HG03103 (cell line): ENCODE results near the gene CDH6.

ENCODE experiments used
- ATAC-seq: cut with Tn5 transposase; IDR thresholded peaks from one replicate; pipeline ENCODE4 v1.9.1; 2021; ENCODE audit warnings: low read depth; ENCODE audit not compliant: unreplicated experiment

The CDH6 gene

DNA sequence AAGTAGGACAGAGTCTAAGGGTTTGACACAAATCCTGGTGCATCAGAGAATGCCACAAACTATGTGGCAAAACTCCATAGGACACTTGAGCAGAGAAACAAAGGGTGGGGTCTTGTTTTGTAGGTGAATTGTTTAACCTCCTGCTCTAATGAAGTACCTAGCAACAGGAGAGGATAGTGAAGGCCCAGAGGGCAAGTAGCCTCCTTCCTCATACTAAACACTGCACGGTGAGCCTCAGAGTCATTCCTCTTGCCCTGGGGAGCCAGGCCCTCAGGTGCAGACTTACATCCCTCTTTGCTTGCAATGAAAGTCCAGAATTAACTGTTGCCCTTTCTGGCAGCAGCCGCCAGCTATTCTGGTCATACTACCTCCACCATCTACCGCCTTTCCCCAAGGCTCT lies 172.3 kb downstream of the CDH6 start:
- no peak for ATAC-seq

DNA sequence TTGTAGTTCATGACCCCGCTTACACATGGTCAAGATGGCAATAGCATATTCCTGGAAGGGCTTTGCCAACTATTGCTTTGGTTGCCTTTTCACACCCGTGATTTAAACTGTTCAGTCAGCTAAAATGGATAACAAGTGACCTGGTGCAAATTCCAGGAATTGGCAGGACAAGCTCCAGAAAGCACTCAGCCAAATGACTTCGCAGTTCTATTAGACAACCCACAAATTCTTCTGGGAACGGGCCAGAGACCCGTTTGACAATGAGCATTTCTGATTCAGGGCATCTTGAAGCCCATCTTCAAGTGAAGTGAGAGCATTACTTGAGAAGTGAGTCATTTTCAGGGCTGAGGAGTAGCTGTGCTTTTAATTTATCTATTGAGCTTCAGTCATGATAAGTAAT lies 173.5 kb downstream of the CDH6 start:
- ATAC-seq = no peak

DNA sequence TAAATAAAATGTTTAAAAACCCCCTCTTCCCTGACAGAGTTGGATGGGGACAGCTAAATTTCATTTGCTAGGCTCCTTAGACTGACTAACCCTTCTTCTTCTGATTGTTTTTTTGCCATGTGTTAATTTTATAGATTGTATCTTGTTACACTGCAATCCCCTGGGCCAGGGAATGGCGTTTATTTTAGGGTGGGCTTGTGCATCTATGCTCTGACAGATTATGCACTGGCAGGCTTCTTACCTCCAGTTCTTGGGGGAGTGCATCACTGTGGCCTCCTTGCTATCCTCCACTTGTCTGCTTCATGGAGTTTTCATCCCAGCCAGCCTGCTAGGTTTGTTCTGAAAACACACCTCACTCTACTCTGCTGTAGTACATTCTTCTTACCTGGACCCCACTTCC lies 178.6 kb downstream of the CDH6 start:
- no peak for ATAC-seq

DNA sequence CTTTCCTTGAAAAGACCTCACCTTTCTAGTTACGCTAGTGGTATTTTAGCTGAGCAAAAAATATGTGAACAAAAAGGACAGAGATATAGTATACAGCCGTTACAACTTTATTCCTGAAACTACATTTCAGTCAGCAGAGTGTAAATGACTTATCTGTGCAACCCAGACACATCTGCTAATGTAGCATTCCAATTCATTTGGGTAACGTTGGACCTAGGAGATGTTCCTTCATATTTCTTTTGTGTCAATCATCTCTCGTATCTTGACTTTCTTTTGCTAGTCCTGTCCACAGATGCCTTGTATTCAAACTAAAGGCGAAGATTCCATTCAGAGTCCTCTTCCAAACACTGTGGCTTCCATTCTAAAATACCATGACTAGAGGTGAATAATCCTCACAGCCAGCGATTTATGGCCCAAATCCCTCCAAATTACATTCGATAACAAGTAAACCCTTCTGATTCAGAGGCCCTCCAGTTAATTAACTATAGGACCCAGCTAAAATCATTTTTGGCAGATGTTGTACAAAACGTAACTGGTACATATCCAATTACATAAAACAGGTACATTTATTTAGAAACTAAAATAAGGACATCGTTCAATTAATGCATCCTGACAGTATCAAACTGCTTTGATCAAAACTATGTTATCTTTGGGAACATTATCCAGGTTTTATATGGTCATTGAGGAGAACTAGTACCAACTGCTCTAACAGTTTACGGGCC lies 182.7 kb downstream of the CDH6 start:
- ATAC-seq = no peak

DNA sequence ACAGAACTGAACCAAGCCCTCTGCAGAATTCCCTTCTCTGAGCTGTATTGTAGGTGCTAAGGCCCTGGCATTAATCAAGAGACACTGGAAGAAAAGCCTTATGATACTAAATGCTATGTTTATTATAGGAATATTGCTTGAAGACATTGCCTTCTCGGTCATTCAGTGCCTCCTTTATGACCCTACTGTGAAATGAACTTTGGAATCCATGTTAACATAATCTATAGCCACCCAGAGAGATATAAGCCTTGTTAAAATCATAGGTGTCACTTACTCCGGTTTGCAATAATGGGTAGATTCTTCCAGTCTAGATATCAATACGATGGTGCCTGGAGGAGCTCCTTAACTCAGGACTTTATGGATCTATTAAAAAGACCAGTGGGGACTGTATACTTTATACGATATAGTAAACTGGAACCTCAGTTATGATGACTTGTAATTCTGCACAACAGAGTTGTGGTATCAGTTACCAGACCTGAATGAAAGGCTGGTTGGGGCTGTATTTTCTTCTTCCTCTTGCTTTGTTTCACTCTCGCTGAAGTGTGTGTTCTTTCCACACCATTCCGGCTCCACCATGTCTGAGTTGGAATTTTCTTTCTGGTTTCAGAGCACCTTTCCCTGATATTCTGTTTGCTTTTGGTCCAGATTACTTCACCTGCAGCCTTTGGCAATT lies 183.9 kb downstream of the CDH6 start:
- no peak for ATAC-seq

DNA sequence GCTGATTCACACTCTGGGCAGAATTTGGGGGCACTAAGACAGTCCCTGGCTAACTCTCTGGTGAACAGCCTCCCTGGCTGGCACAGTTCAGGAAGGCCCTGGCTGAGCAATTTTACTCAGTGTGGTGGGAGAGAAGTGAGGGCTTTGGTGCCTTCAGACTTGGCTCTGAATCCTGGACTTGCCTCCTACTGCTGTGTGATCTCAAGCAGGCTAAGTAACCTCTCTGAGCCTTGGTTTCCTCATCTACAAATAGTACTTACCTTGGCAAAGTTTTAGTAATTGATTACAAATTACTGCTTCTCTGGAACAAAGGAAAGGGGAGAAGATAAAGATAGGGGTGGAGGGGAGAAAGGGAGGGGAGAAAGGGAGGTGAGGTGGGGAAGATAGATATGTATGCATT lies 184.7 kb downstream of the CDH6 start:
- ATAC-seq = no peak
